ENCODE results near the gene GOLGA1. TPM values are rescaled to one million over a fixed set of nuclear protein-coding genes. Genes with fewer than 3 reads are reported as not detected.

GOLGA1 gene
- total and polyA plus RNA-seq, 12 donors = 13.0 to 30.2 (median 23.0) TPM

DNA sequence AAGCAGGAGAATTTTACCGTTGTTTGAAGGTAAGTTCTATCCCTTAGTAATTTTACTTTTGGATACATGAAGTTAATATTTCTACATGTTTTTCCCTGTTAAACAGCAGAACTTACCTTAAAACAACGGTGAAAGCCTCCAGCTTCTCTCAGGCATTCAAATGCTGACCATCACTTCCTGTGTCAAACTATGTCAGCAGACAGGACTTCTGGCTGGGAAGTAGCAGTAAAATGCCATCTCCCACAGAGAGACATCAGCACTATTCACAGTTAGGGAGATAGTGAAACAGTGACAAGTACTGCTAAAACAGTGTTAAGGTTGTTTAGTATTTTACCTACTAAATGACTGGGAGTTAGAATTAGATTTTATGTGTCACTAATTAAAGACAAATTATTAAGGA lies 34.2 kb upstream of the GOLGA1 start:
- TF ChIP-seq POLR2A (IDR thresholded peaks at IDR 0.05) = no peak
- TF ChIP-seq, protein P1, sequence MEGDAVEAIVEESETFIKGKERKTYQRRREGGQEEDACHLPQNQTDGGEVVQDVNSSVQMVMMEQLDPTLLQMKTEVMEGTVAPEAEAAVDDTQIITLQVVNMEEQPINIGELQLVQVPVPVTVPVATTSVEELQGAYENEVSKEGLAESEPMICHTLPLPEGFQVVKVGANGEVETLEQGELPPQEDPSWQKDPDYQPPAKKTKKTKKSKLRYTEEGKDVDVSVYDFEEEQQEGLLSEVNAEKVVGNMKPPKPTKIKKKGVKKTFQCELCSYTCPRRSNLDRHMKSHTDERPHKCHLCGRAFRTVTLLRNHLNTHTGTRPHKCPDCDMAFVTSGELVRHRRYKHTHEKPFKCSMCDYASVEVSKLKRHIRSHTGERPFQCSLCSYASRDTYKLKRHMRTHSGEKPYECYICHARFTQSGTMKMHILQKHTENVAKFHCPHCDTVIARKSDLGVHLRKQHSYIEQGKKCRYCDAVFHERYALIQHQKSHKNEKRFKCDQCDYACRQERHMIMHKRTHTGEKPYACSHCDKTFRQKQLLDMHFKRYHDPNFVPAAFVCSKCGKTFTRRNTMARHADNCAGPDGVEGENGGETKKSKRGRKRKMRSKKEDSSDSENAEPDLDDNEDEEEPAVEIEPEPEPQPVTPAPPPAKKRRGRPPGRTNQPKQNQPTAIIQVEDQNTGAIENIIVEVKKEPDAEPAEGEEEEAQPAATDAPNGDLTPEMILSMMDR (IDR thresholded peaks at IDR 0.05) = no peak
- intact Hi-C loops (cut with DNase I) = no loop called here

DNA sequence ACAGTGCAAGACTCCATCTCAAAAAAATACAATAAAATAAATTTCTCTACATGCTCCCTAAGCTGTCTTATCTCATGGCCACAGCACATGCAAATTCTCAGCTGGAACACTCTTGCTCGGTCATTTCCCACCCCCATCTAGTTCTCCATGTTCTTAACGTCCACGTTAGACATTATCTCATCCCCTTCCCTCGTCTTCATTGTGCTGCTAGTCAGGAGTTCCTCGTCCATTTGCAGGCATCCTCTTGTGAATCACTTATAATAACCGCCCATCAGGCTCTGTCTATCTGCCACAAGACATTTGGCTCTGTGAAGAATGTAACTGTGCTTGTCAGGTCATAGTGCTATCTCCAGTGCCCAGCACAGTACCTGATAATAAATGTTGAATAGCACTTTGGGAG lies 32.9 kb upstream of the GOLGA1 start:
- H3K9me3 ChIP-seq (replicated peaks in 1 of 3) = no peaks in the 10 kb centered on the region
- peaks cover 0 to 17% of the 10 kb centered on the region in 2 donors for H3K36me3 ChIP-seq (replicated peaks in 1 of 2)
- TF ChIP-seq POLR2A (IDR thresholded peaks at IDR 0.05) = no peak
- TF ChIP-seq, protein P1 (IDR thresholded peaks at IDR 0.05) = no peak
- intact Hi-C loops (cut with DNase I) = no loop called here
- H3K27ac ChIP-seq = no peak overlapping the region
- DNase-seq = no peak
- no peaks in the 10 kb centered on the region for H3K4me1 ChIP-seq (replicated peaks in 1 of 2)
- H3K27me3 ChIP-seq = no peaks in the 10 kb centered on the region
- H3K4me3 ChIP-seq = no peak overlapping the region
- 96 to 98% (median 97%) methylated on average over 6 of the region's 6 CpGs for WGBS, 4 donors

More for the DNA sequence above, 34.2 kb upstream of the GOLGA1 start:
- Histone ChIP-seq H3K36me3 (replicated peaks in 1 of 2) (peaks cover 0 to 15% of the 10 kb centered on the region in 2 donors), H3K4me3 (no peak overlapping the region), H3K27ac (no peak overlapping the region), H3K9me3 (replicated peaks in 1 of 3) (no peaks in the 10 kb centered on the region), H3K27me3 (no peaks in the 10 kb centered on the region), H3K4me1 (replicated peaks in 1 of 2) (no peaks in the 10 kb centered on the region)
- WGBS, 4 donors = 42 to 52% (median 49%) methylated on average over 2 of the region's 2 CpGs
- no peak for DNase-seq

DNA sequence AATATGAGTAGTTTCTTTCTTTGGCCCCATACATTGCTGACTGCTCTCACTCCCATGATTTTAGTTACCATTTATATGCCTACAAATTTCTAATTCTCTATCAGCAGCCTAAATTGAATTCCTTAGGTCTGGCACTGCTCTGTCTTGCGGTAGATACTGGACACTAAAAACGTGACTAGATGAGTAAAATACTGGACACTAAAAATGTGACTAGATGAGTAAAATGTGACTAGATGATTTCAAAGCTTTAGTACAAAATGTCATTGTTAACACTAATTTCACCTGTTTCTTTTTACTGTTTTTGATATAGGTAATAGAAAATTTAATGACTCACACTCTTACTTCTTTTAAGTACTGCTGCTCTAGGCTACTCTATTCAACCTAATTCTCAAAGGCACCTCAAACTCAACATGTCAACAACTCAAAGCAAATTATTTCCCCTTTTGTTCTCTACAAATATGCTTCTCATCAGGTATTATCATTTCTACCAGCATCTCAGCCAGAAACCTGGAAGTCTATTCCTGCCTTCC lies 31.4 kb upstream of the GOLGA1 start:
- no peak overlapping the region for H3K4me3 ChIP-seq
- peaks cover 0 to 17% of the 10 kb centered on the region in 2 donors for H3K36me3 ChIP-seq (replicated peaks in 1 of 2)
- H3K9me3 ChIP-seq (replicated peaks in 1 of 3) = no peaks in the 10 kb centered on the region
- no peaks in the 10 kb centered on the region for H3K27me3 ChIP-seq
- intact Hi-C loops (cut with DNase I) = no loop called here
- H3K27ac ChIP-seq = no peak overlapping the region
- no peaks in the 10 kb centered on the region for H3K4me1 ChIP-seq (replicated peaks in 1 of 2)
- no peak for TF ChIP-seq POLR2A (IDR thresholded peaks at IDR 0.05)
- TF ChIP-seq, protein P1 (IDR thresholded peaks at IDR 0.05) = no peak
- DNase-seq = no peak
- WGBS, 4 donors = 89 to 97% (median 93%) methylated on average over 2 of the region's 2 CpGs

DNA sequence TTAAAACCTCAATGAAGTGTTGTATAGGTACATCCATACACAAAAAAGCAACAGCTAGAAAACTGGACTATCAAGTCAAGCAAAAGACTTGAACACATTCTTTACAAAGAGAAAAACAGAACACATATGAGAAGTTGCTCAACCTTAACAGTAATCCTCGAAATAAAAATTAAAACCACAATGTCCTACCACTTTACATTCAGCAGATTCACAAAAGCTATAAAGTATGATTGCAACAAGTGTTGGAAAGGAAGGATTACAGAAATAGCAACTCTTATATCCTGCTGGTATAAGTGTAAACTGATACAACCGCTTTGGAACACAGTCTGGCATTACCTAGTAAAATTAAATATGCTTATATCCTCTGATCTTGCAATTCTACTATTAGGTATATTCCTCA lies 28.5 kb upstream of the GOLGA1 start:
- H3K36me3 ChIP-seq (replicated peaks in 1 of 2) = peaks cover 0 to 9% of the 10 kb centered on the region in 2 donors
- no peak overlapping the region for H3K27ac ChIP-seq
- intact Hi-C loops (cut with DNase I) = no loop called here
- TF ChIP-seq, protein P1 (IDR thresholded peaks at IDR 0.05) = no peak
- no peak for TF ChIP-seq POLR2A (IDR thresholded peaks at IDR 0.05)
- H3K9me3 ChIP-seq (replicated peaks in 1 of 3) = no peaks in the 10 kb centered on the region
- 75 to 86% (median 84%) methylated on average over 2 of the region's 2 CpGs for WGBS, 4 donors
- no peaks in the 10 kb centered on the region for H3K4me1 ChIP-seq (replicated peaks in 1 of 2)
- H3K27me3 ChIP-seq = no peaks in the 10 kb centered on the region
- no peak overlapping the region for H3K4me3 ChIP-seq
- DNase-seq = no peak
